ENCODE measurements around the gene CNPPD1. TPM values are rescaled to one million over a fixed set of nuclear protein-coding genes. Genes with fewer than 3 reads are reported as not detected.

Gene CNPPD1
- total and polyA plus RNA-seq, 4 donors, result 16.5 to 39.8 (median 21.6) TPM

DNA sequence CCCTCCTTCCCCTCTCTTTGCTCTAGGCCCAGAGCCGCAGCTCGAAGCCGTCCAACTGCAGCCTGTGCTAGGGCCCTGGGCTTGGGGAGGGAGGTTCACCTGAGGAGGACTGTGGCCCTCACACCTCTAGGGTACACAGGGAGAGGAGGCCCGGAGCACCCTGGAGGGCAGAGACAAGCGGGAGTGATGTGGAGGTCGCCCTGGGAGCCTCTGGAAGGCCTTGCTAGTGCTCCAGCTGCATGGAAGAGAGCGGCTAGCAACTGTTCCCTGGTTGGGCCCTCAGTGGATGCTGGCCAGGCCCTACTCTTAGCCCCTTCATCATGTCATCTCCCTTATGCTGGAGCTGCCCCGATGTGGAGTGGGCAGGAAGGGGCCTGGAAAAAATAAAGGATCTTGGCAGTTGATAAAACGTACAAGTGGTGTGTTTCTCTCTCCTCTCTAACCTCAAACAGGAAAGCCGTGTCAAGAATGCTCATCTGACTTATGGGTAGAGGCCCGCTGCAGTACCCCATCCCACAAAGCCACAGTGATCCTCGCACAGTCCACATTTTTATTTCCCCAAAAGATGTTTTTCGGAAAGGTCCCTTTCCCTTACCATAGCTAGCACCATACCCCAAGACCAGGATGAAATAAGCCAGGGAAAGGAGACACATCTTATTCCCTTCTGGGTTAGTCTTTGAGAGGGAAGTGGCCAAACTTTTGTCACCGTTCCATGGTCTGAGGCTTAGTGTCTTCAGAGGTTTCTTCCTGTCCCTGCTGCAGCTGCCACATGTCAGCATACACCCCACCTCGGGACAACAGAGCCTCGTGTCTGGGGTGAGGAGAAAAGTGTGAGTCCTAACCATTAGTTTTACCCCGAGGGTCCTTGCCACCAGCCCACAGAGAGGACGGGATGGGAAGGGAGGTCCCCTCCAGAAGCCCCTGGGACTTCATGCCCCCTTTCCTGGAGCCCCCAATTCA lies 32.8 kb upstream of the CNPPD1 start:
- TF ChIP-seq, protein P1, sequence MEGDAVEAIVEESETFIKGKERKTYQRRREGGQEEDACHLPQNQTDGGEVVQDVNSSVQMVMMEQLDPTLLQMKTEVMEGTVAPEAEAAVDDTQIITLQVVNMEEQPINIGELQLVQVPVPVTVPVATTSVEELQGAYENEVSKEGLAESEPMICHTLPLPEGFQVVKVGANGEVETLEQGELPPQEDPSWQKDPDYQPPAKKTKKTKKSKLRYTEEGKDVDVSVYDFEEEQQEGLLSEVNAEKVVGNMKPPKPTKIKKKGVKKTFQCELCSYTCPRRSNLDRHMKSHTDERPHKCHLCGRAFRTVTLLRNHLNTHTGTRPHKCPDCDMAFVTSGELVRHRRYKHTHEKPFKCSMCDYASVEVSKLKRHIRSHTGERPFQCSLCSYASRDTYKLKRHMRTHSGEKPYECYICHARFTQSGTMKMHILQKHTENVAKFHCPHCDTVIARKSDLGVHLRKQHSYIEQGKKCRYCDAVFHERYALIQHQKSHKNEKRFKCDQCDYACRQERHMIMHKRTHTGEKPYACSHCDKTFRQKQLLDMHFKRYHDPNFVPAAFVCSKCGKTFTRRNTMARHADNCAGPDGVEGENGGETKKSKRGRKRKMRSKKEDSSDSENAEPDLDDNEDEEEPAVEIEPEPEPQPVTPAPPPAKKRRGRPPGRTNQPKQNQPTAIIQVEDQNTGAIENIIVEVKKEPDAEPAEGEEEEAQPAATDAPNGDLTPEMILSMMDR (IDR thresholded peaks at IDR 0.05; ENCODE audit: low read depth, low read length, missing input control), result no peak
- TF ChIP-seq, protein P2, sequence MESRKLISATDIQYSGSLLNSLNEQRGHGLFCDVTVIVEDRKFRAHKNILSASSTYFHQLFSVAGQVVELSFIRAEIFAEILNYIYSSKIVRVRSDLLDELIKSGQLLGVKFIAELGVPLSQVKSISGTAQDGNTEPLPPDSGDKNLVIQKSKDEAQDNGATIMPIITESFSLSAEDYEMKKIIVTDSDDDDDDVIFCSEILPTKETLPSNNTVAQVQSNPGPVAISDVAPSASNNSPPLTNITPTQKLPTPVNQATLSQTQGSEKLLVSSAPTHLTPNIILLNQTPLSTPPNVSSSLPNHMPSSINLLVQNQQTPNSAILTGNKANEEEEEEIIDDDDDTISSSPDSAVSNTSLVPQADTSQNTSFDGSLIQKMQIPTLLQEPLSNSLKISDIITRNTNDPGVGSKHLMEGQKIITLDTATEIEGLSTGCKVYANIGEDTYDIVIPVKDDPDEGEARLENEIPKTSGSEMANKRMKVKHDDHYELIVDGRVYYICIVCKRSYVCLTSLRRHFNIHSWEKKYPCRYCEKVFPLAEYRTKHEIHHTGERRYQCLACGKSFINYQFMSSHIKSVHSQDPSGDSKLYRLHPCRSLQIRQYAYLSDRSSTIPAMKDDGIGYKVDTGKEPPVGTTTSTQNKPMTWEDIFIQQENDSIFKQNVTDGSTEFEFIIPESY (IDR thresholded peaks at IDR 0.05), result no peak
- TF ChIP-seq GABPA (IDR thresholded peaks at IDR 0.05 in 1 of 2, conservative IDR thresholded peaks at IDR 0.05 in 1 of 2), result no peak
- TF ChIP-seq RXRA (IDR thresholded peaks at IDR 0.05), result no peak
- TF ChIP-seq, protein P3, sequence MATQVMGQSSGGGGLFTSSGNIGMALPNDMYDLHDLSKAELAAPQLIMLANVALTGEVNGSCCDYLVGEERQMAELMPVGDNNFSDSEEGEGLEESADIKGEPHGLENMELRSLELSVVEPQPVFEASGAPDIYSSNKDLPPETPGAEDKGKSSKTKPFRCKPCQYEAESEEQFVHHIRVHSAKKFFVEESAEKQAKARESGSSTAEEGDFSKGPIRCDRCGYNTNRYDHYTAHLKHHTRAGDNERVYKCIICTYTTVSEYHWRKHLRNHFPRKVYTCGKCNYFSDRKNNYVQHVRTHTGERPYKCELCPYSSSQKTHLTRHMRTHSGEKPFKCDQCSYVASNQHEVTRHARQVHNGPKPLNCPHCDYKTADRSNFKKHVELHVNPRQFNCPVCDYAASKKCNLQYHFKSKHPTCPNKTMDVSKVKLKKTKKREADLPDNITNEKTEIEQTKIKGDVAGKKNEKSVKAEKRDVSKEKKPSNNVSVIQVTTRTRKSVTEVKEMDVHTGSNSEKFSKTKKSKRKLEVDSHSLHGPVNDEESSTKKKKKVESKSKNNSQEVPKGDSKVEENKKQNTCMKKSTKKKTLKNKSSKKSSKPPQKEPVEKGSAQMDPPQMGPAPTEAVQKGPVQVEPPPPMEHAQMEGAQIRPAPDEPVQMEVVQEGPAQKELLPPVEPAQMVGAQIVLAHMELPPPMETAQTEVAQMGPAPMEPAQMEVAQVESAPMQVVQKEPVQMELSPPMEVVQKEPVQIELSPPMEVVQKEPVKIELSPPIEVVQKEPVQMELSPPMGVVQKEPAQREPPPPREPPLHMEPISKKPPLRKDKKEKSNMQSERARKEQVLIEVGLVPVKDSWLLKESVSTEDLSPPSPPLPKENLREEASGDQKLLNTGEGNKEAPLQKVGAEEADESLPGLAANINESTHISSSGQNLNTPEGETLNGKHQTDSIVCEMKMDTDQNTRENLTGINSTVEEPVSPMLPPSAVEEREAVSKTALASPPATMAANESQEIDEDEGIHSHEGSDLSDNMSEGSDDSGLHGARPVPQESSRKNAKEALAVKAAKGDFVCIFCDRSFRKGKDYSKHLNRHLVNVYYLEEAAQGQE (IDR thresholded peaks at IDR 0.05), result no peak
- no peak for TF ChIP-seq YY1 (IDR thresholded peaks at IDR 0.05)
- no peak for TF ChIP-seq HNF4A (conservative IDR thresholded peaks at IDR 0.05)
- TF ChIP-seq JUND (IDR thresholded peaks at IDR 0.05), result no peak
- no peak for TF ChIP-seq HNF4G (IDR thresholded peaks at IDR 0.05)
- TF ChIP-seq EGR1 (IDR thresholded peaks at IDR 0.05; ENCODE audit: low read depth in 2 of 2), result no peak
- TF ChIP-seq ATF3 (IDR thresholded peaks at IDR 0.05), result no peak
- TF ChIP-seq TAF1 (conservative IDR thresholded peaks at IDR 0.05), result no peak
- no peak for TF ChIP-seq FOXA1 (IDR thresholded peaks at IDR 0.05)
- TF ChIP-seq NR2F2 (IDR thresholded peaks at IDR 0.05), result no peak
- no peak for TF ChIP-seq RAD21 (IDR thresholded peaks at IDR 0.05)
- TF ChIP-seq SP1 (IDR thresholded peaks at IDR 0.05), result no peak
- no peak for TF ChIP-seq FOXA2 (IDR thresholded peaks at IDR 0.05)
- TF ChIP-seq, protein P4, sequence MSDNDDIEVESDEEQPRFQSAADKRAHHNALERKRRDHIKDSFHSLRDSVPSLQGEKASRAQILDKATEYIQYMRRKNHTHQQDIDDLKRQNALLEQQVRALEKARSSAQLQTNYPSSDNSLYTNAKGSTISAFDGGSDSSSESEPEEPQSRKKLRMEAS (IDR thresholded peaks at IDR 0.05), result no peak
- H3K27ac ChIP-seq (ENCODE audit: low read depth in 1 of 2, low read length in 2 of 2), result no peak overlapping the region
- DNase-seq (ENCODE audit: low spot score), result no peak

More for the DNA sequence above, 32.8 kb upstream of the CNPPD1 start:
- WGBS, result 87% methylated on average over 18 of the region's 18 CpGs
- Histone ChIP-seq H3K9ac (ENCODE audit: low read depth in 1 of 2, low read length in 2 of 2) (no peak overlapping the region), H3K9me3 (ENCODE audit: control insufficient read depth in 4 of 4, low read length in 3 of 4) (no peaks in the 10 kb centered on the region), H3K4me1 (ENCODE audit: control insufficient read depth in 4 of 4, insufficient read depth in 4 of 4, low read length in 3 of 4) (peaks cover 3 to 26% (median 23%) of the 10 kb centered on the region in 4 donors), H3K27me3 (ENCODE audit: control insufficient read depth in 4 of 4, insufficient read depth in 4 of 4, low read length in 3 of 4) (no peaks in the 10 kb centered on the region), H3K4me3 (ENCODE audit: low read depth in 1 of 3, low read length in 3 of 3) (no peak overlapping the region), H3K36me3 (ENCODE audit: control insufficient read depth in 4 of 4, insufficient read depth in 3 of 4, low read depth in 1 of 4, low read length in 3 of 4) (peaks cover 11 to 33% (median 13%) of the 10 kb centered on the region in 4 donors)

Data from liver (tissue), 9 donors.